HL-60 (cell line): ENCODE measurements around the gene GAL3ST2.

Source experiments
- GABPA ChIP-seq: IDR thresholded peaks from 2 replicates; pipeline ENCODE4 v1.6.1; 2012; ENCODE audit warnings: low read depth
- POLR2AphosphoS5 ChIP-seq: IDR thresholded peaks from 2 replicates; pipeline ENCODE4 v1.6.1; 2012; ENCODE audit warnings: low read depth
- TF ChIP-seq, protein P1 (sequence below): IDR thresholded peaks from one replicate; pipeline ENCODE4 v1.5.1; 2011; ENCODE audit warnings: low read length, control low read depth, inconsistent platforms; ENCODE audit not compliant: insufficient read depth

DNA sequence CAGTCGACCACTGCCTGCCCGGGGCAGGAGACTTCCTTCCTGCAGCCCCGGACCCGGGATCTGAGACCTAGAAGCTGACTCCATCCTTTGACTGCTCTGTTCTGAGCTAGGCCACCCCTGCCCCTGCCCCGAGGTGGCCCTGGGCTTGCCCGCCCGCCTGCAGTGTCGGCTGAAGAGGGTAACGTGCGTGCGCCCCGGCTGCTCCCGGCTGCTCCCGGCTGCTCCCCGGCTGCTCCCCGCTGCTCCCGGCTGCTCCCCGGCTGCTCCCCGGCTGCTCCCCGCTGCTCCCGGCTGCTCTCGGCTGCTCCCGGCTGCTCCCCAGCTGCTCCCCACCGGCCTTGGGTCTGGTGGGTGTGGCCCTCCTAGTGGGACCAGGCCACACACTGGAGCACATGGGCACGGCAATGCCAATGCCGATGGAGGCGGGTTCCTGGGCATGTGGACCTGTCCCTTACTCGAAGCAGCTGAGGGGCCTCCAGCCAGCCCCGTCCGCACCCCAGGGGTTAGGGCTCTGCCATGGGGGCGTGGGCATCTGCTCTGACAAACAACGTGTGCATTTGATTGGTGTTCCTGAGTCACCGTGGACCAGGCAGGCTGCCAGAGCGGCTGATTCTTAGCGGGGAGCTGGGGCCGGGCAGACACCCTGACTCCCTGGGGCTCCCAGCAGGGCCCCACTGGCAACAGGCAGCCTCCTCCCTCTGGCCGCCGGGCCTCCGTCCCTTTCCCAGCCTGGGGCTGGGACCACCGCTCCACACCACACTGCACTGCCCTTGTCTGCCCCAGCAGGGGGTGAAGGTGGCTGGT lies 2.0 kb upstream of the GAL3ST2 start:
- TF ChIP-seq, protein P1, sequence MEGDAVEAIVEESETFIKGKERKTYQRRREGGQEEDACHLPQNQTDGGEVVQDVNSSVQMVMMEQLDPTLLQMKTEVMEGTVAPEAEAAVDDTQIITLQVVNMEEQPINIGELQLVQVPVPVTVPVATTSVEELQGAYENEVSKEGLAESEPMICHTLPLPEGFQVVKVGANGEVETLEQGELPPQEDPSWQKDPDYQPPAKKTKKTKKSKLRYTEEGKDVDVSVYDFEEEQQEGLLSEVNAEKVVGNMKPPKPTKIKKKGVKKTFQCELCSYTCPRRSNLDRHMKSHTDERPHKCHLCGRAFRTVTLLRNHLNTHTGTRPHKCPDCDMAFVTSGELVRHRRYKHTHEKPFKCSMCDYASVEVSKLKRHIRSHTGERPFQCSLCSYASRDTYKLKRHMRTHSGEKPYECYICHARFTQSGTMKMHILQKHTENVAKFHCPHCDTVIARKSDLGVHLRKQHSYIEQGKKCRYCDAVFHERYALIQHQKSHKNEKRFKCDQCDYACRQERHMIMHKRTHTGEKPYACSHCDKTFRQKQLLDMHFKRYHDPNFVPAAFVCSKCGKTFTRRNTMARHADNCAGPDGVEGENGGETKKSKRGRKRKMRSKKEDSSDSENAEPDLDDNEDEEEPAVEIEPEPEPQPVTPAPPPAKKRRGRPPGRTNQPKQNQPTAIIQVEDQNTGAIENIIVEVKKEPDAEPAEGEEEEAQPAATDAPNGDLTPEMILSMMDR, result no peak
- no peak for TF ChIP-seq POLR2AphosphoS5
- no peak for TF ChIP-seq GABPA
